Parathyroid adenoma (tissue), 2 donors: ENCODE measurements around the gene CEP112.

Source experiments
- H2AFZ ChIP-seq: fragments of 300-600 bp; sonication (generic); one replicate; pipeline ENCODE4 v1.7.0; 2017; ENCODE audit warnings: antibody characterized with exemption, mild to moderate bottlenecking
- H3K27ac ChIP-seq: fragments of 300-600 bp; sonication (generic); one replicate; pipeline ENCODE4 v1.7.0; 2017
- H3K27me3 ChIP-seq: fragments of 300-600 bp; sonication (generic); one replicate; pipeline ENCODE4 v1.7.0; 2017; ENCODE audit warnings: low read length; ENCODE audit not compliant: control insufficient read depth, insufficient read depth
- H3K36me3 ChIP-seq: fragments of 300-600 bp; sonication (generic); one replicate; pipeline ENCODE4 v1.7.0; 2017; ENCODE audit warnings: low read length; ENCODE audit not compliant: control insufficient read depth, insufficient read depth
- H3K4me1 ChIP-seq: fragments of 300-600 bp; sonication (generic); one replicate; pipeline ENCODE4 v1.7.0; 2017; ENCODE audit warnings: control low read depth
- H3K4me2 ChIP-seq: fragments of 300-600 bp; sonication (generic); one replicate; pipeline ENCODE4 v1.7.0; 2017; ENCODE audit warnings: low read length
- H3K4me3 ChIP-seq: fragments of 300-600 bp; sonication (generic); one replicate; pipeline ENCODE4 v1.7.0; 2017; ENCODE audit warnings: low read depth, low read length
- H3K79me2 ChIP-seq: fragments of 300-600 bp; sonication (generic); one replicate; pipeline ENCODE4 v1.7.0; 2017; ENCODE audit warnings: control low read depth
- H3K9ac ChIP-seq: fragments of 300-600 bp; sonication (generic); one replicate; pipeline ENCODE4 v1.7.0; 2017; ENCODE audit warnings: mild to moderate bottlenecking
- H3K9me3 ChIP-seq: fragments of 300-600 bp; sonication (generic); one replicate; pipeline ENCODE4 v1.7.0; 2017; ENCODE audit warnings: low read length; ENCODE audit not compliant: control insufficient read depth
- CTCF ChIP-seq: fragments of 300-600 bp; sonication (generic); IDR thresholded peaks from one replicate; pipeline ENCODE4 v1.7.0; 2017; ENCODE audit warnings: antibody characterized with exemption, mild to moderate bottlenecking
- donor health status: primary hyperparathyroidism.

The CEP112 gene

DNA sequence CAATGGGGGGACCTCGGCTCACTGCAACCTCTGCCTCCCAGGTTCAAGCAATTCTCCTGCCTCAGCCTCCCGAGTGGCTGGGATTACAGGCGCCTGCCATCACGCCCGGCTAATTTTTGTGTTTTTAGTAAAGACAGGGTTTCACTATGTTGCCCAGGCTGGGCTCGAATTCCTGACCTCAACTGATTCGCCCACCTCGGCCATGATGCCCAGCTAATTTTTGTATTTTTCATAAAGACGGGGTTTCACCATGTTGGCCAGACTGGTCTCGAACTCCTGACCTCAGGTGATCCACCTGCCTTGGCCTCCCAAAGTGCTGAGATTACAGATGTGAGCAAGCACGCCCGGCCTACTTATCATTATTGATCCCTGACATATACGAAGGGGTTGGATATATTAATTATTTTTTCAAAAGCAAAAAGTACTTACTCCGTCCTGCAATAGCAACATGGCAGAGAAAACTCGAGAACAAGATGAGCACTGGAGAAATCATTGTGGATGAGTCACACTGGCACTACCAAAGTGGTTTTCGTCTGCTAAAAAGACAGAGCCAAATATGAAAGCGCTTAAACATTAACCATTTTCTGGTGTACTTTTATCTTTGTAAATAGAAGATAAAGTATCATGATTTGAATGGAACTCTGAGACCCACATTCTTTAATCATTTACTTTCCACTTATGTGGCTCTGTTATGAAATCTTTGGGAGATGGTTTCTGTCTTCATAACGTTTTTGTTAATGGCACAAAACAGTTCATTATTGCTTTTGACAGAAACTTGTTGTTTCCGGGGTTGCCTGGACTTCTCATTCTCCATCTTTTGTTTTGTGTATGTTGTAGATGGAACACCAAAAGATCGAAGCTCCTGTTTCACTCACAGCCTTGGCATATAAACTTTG is 37.2 kb upstream of the CEP112 start, which contains the start of gene APOH:
APOH (minus strand) TSS at position 529 of the 896 bp plus-strand sequence; CDS start at position 493, 36 bp downstream.
- Histone ChIP-seq H3K9me3 (no peaks in the 10 kb centered on the region), H3K27me3 (no peaks in the 10 kb centered on the region), H3K4me2 (no peak within 1 kb of the TSS), H3K27ac (no peak within 1 kb of the TSS), H3K4me1 (no peaks in the 10 kb centered on the region), H3K4me3 (no peak within 1 kb of the TSS), H3K36me3 (no peaks in the 10 kb centered on the region), H3K79me2 (no peaks in the 10 kb centered on the region), H2AFZ (no peak within 1 kb of the TSS), H3K9ac (no peak within 1 kb of the TSS)
- TF ChIP-seq CTCF, result no peak

- Histone ChIP-seq H3K4me3 (no peak overlapping the region), H3K9me3 (no peaks in the 10 kb centered on the region), H3K36me3 (no peaks in the 10 kb centered on the region), H3K4me1 (no peaks in the 10 kb centered on the region), H3K9ac (no peak overlapping the region), H3K79me2 (no peaks in the 10 kb centered on the region), H3K4me2 (no peak overlapping the region), H3K27ac (no peak overlapping the region), H2AFZ (no peak overlapping the region), H3K27me3 (no peaks in the 10 kb centered on the region)
- no peak for TF ChIP-seq CTCF
Measured at GRCh38 chr17:66227212-66228045, 35.5 kb upstream of the CEP112 start.

- Histone ChIP-seq H3K79me2 (no peaks in the 10 kb centered on the region), H3K27me3 (no peaks in the 10 kb centered on the region), H3K9me3 (no peaks in the 10 kb centered on the region), H3K9ac (no peak overlapping the region), H3K4me2 (no peak overlapping the region), H3K36me3 (no peaks in the 10 kb centered on the region), H3K4me3 (no peak overlapping the region), H3K27ac (no peak overlapping the region), H2AFZ (no peak overlapping the region), H3K4me1 (no peaks in the 10 kb centered on the region)
- no peak for TF ChIP-seq CTCF
Measured at GRCh38 chr17:66222798-66223350, 30.9 kb upstream of the CEP112 start.

DNA sequence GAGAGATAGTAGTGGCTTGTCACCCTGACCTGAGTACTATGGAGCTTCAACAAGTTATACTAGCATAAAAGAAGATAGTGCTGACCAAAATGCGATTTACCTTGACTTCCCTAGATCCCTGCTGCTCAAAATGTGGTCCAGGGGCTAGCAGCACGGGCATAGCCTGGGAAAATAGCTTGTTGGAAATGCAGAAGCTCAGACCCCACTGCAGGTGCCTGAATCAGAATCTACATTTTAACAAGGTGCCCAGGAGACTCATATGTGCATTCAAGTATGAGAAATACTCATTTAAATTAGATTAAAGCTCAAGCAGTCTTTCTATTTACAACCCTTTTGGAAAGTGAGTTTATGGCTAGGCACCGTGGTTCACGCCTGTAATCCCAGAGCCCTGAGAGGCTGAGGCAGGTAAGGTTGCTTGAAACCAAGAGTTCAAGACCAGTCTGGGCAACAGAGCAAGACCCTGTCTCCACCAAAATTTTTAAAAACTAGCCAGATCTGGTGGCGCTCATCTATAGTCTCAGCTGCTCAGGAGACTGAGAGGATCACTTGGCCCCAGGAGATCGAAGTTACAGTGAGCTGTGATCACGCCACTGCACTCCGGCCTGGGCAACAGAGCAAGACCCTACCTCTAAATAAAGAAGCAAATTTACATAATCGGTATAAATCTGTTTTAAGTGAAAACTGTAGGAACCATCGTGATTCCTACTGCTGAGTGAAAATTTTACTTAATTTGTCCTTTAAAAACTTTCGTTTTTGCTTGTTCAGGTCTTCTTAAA is 30.0 kb upstream of the CEP112 start:
- Histone ChIP-seq H3K4me3 (no peak overlapping the region), H3K9ac (no peak overlapping the region), H3K36me3 (no peaks in the 10 kb centered on the region), H3K9me3 (no peaks in the 10 kb centered on the region), H3K4me2 (no peak overlapping the region), H3K4me1 (no peaks in the 10 kb centered on the region), H3K27ac (no peak overlapping the region), H2AFZ (no peak overlapping the region), H3K27me3 (no peaks in the 10 kb centered on the region), H3K79me2 (no peaks in the 10 kb centered on the region)
- no peak for TF ChIP-seq CTCF
